NCI-H524 (cell line): ENCODE measurements around the gene NOS1.

Experiments
- DNase-seq, 2 experiments: peaks; one replicate each; lab custom pipeline; 2025; lab: John Stamatoyannopoulos, UW

The NOS1 gene

DNA sequence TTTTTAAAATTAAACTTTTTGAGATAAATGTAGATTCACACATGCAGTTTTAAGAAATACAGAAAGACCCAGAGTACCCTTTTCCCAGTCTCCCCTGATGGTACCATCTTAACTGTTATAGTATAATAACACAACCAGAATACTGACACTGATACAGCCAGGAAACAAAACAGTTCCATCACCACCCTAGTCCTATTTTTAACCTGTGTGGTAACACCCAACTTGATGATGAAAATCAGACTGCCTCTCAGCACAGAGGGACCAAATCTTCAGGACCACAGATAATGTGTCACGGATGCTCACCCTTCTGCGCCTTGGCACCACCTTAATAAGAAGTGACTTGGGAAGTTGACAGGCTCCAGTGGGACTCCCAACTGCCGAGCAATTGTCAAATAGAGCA, 189.3 kb downstream of the NOS1 start:
- DNase-seq, result no peak

DNA sequence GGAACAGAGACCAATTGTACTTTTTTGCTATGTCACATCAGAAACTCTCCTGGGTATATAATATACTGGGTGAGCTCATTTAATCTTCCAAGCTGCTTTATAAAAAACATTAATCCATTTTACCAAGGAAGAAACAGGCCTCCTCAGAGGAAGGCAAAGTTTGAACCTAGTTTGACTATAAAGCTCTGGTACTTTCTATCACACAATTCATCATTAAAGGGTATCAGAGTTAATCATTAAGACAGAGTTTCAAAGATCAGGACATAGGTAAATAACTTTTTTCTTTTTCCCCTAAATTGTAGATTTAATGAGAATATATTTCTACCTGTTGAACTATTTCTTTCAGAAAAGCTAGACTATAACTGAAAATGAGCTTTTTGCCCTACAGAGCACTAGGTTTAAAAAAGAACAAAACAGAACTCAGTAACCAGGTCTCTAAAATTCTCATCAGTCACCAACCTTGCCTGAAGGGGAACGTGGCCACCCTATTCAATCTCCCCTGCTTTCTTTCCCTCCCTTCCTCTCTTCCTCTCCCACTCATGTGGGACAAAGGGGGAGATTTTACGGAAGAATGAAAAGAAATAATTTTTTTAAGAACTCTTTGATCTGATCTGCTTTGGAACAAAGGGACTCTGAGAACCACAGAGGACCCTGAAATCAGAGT, 189.8 kb downstream of the NOS1 start:
- DNase-seq, result no peak

- no peak for DNase-seq
Observed at GRCh38 chr12:117169548-117169947, 191.9 kb downstream of the NOS1 start.

DNA sequence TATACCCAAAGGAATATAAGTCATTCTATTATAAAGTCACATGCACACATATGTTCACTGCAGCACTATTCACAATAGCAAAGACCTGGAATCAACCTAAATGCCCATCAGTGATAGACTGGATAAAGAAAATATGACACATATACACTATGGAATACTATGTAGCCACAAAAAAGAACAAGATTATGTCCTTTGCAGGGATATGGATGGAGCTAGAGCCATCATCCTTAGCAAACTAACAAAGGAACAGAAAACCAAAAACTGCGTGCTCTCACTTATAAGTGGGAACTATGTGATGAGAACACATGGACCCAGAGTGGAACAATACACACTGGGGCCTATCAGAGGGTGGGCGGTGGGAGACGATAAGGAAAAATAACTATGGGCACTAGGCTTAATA, 192.4 kb downstream of the NOS1 start:
- no peak for DNase-seq

- no peak for DNase-seq
Observed at GRCh38 chr12:117167769-117168168, 193.7 kb downstream of the NOS1 start.

DNA sequence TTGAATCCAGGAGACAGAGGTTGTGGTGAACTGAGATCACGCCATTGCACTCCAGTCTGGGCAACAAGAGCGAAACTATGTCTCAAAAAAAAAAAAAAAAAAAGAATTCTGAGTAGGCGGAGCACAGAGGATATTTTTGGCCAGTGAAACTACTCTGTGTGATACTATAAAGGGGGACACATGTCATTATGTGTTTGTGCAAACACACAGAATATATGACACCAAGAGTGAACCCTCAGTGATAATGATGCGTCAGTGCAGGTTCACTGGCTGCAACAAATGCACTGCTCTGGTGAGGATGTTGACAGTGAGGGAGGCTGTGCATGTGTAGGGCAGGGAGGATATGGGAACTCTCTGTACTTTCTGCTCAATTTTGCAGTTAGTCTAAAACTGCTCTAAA, 195.3 kb downstream of the NOS1 start:
- no peak for DNase-seq

DNA sequence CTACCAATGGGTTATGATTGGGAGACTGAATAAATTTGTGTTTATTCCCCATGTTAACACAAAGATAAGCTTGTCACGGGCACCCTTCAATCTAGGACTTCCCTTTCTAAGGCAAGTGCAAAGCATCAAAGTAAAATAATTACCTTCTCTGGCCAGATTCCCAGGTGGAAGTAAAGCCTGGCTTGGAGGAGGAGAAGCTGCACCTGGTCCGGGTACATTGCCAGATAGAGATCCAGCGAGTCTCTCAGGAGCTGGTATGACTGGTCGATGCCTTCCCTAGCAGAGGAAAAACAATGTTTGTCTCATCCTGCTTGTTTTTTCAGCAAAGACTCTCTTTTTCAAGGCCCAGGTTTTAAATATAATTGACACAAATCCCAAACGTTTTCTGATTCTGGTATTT, 196.1 kb downstream of the NOS1 start:
- no peak for DNase-seq

GRCh38 chr12:117162633-117163032, 198.8 kb downstream of the NOS1 start:
- DNase-seq, result no peak

- DNase-seq, result no peak
Observed at GRCh38 chr12:117162167-117162539, 199.3 kb downstream of the NOS1 start.

DNA sequence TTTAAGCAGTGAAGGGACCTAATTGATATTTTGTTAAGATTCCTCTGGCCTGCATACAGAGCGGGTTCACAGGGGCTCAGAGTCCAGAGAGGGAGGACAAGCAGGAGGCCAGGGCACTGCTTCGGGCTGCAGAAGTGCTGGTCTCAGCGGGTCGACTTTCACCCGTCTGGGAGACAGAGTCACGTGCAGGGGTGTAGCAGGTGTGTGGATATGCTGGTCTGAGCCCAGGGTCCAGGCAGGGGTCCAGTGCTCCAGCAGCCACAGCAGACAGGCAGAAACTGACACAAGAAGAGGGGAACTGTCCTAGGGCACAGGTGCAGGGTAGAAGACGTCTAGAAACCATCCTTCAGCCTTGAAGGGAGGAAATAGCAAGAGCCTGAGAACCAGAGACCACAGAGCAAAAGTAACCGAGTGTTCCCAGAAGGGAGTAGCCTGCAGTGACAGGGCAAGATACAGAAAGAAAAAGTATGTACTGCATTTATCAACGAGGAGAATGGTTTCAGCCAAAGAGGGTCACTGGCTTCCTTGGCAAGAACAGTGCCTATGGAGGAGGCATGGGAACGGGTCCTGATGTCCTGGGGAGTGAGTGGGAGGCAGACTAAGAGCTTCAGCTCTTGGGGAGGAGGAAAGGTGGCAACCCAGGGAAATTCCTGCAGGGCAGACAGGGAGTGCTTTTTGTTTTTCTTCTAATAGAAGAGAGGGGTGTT, 199.8 kb downstream of the NOS1 start:
- DNase-seq, result no peak

GRCh38 chr12:117159674-117160073, 201.8 kb downstream of the NOS1 start:
- no peak for DNase-seq

- DNase-seq, result no peak
Observed at GRCh38 chr12:117158911-117159553, 202.4 kb downstream of the NOS1 start.
